SIG-M5 treated with dmso at 0.1 percent for 504 hours (cell line): ENCODE results near the gene EN2.

Experiments used
- DNase-seq: peaks from one replicate; lab custom pipeline; 2025; ENCODE audit not compliant: unreplicated experiment; lab: John Stamatoyannopoulos, UW

The EN2 gene

DNA sequence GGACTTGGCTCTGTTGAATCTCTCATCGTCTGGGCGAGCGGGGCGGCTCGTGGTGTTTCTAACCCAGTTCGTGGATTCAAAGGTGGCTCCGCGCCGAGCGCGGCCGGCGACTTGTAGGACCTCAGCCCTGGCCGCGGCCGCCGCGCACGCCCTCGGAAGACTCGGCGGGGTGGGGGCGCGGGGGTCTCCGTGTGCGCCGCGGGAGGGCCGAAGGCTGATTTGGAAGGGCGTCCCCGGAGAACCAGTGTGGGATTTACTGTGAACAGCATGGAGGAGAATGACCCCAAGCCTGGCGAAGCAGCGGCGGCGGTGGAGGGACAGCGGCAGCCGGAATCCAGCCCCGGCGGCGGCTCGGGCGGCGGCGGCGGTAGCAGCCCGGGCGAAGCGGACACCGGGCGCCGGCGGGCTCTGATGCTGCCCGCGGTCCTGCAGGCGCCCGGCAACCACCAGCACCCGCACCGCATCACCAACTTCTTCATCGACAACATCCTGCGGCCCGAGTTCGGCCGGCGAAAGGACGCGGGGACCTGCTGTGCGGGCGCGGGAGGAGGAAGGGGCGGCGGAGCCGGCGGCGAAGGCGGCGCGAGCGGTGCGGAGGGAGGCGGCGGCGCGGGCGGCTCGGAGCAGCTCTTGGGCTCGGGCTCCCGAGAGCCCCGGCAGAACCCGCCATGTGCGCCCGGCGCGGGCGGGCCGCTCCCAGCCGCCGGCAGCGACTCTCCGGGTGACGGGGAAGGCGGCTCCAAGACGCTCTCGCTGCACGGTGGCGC is at the start of gene EN2:
EN2 (plus strand) TSS at position 19 of the 767 bp plus-strand sequence; CDS start at position 268, 249 bp downstream.
- no peak for DNase-seq

DNA sequence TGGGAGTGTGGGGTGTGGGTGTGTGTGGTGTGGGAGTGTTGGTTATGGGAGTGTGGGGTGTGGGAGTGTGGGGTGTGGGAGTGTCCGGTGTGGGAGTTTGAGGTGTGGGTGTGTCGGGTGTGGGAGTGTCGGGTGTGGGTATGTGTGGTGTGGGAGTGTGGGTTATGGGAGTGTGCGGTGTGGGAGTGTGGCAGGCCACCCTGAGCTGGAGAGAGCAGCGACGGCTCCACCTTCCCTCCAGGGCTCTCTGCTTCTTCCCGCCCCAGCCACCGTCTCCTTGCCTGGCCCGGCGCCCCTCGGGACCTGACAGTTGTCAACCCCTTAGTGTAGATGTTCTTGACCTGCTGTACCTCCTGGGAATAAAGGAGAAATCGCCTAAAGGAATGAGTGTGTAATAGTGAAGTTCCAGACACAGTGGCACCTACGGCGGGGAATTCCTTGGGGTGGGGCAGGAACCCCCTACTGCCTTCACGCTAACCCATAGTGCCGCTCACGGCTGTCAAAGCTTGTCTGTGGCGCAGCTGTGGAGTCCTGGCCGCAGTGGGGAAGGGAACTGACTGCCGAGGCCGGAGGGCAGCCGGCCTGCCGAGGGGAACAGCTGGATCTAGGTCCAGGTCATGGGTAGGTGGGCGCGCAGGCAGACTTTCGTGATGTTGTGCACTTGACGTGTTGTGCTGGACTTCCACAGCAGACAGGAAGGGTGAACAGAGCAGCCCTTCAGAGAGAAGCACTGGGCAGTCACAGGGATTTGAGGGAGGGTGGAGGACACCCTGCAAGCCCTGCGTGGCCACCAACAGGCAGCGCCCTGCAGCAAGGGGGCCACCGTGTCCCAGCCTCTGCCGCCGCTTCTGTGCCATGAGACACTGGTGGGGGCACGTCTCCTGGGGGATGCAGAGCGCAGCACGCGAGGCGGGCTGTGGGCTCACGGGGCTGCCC is 49.0 kb upstream of the EN2 start:
- DNase-seq, result no peak

GRCh38 chr7:155409980-155410379 is 47.9 kb upstream of the EN2 start:
- DNase-seq, result no peak

DNA sequence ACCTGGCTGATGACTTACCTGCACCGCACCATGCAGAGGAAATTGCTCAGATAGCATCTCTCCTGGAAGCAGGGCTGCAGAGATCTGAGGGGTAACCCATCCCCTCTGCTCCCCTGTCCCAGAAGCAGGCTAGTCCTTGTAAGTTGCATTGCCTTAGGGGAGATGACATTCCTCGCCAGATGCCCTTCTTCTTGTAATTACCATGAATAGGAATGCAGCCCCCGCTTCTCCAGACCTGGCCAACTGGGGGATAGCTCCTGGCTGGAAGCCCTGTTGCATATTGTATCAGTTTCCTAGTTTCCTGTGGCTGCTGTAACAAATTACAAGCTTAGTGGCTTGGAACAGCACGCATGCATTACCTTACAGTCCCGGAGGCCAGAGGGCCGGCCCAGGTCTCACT is 47.5 kb upstream of the EN2 start:
- DNase-seq, result no peak

GRCh38 chr7:155411718-155412415 is 46.1 kb upstream of the EN2 start:
- DNase-seq, result no peak

DNA sequence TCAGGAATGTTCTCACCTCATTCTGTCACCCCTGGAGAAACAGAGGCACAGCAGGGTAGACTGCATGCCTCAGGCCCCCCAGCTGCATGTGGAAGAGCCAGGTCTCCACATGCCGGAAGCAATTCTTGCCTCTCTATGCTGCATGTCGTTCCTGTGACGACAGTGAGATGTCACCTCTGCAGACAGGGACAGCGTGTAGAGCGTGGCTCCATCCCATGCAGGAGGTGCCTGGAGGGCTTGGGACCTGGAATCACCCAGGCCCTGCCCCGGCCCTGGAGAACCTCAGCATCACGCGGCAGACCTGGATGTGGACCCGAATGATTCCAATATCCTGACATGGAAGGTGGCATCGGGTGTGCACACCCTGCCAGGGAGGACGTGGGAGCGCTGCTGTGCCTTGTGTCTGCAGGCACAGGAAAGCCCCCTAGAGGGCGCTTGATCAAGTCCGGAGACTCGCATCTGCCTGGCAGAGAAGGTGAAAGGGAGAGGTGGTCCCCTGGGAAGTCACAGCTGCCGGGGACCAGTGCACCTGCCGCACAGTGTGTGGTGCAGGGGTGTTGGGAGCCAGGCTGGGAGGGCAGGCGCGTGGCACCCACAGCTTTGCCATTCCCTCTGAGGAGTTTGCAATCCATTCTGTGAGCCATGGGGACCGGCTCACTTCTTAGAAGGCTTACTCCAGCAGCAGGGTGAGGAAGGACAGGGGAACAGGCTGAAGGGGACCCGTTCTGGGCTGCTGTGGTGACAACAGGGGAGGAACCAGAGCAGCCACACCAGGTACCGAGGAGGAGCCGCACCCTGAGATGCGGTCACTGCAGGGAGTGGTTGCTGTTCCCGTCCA is 45.3 kb upstream of the EN2 start:
- DNase-seq, result peak; percentile 29

- no peak for DNase-seq
These were observed 43.1 kb upstream of the EN2 start for GRCh38 chr7:155414547-155415492.

- DNase-seq, result no peak
These were observed 41.1 kb upstream of the EN2 start for GRCh38 chr7:155416646-155417380.

GRCh38 chr7:155418304-155418703 is 39.6 kb upstream of the EN2 start:
- no peak for DNase-seq

DNA sequence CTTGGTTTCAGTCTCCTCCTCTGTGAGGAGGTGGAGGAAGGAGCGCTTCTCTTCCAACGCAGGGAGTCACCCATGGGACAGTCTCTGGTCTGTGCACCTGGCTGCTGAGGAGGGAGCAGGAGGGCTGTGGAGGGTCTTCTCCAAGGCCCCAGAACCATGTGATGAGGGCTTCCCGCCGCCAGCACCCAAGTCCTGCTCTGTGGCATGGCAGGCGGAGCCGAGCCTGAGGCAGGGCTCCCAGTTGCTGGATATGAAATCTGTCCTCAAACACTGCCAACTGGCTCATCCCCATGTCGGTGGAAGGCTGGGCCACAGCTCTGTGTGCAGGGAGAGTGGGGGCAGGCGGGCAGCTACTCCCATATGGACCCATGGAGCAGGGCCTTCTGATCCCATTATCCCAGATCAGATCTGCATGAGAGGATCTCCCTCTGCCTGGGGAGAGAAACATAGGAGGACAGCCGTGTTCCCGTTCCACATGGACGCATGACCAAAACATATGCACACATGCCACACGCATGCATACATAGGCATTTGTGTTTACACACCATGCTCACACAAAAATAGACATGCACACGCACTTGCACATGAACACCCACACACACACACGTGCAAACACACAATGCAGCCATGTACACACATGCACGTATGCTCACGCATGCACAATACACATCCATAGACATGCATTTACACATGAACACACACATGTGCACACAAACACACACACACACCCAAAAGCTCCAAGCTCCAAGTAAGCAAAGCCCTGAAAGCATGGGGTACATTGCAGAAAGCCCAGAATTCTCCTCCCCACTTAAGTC is 38.8 kb upstream of the EN2 start:
- DNase-seq, result no peak

DNA sequence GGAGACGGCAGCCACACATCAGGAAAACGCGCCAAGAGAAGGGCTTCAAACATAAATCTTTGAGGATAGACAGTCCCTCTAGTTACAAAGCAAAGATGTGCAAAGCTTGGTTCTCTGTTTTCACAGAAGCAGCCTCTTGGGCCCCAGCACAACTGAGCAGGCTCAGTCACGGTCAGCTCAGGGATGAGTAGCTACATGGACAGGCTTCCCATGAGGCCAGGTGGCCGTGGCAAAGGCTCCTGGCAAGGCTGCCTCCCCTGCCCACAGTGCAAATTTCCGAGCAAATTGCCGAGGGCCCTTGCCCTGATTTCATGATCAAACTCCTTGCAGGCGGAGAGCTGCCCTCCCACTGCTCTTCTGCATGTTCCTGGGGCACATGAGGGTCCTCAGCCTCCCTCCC is 37.8 kb upstream of the EN2 start:
- DNase-seq, result no peak

DNA sequence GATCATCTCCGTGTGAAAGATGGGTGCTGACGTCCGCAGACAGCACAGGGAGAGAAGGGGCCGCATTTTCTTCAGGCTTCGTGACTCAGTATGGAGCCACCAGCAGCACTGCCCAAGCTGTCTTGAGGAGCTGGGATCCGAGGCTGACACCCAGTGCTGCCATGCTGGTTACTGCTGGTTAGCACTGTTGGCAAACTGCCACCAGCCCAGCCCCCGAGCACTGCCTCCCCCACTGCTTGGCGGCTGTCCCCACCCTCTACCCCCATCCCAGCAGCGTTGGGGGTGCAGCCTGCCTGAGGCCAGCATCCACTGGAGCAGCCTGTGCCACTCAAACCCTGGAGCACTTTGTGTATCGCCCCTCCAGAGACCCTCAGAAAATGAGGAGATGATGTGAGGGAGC is 35.8 kb upstream of the EN2 start:
- no peak for DNase-seq

DNA sequence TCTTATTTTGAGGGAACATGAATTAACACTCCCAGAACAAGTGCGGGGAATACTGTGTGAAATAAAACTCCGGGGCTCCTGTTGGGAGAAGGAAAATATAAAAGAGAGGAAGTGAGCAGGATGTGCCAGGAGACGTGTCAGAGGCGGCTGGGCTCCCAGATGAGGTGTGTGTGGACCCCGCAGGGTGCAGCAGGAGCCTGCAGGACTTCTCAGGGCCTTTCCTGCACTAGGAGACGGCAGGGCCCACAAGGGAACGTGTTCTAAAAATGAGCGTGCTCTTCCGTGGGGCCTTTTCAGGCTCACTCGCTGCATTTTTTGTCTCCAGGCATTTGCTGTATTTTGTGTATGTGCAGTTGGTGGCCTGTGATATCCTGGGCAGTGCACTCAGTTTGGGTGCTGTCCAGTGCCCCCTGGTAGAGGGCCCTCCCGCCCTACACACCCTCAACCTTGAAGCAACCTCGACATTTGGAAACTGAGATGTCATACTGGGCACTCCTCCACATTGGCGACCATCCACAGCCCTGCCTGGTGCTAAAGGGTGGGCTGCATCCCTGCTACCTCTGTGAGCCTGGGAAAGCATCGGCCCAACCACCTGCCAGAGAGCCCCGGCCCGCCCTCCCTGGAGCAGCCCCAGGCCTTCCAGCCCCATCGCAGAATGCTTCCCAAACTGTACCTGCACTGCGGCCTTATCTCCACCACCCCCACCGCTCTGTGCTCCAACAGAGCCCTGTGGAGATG is 35.2 kb upstream of the EN2 start:
- no peak for DNase-seq

DNA sequence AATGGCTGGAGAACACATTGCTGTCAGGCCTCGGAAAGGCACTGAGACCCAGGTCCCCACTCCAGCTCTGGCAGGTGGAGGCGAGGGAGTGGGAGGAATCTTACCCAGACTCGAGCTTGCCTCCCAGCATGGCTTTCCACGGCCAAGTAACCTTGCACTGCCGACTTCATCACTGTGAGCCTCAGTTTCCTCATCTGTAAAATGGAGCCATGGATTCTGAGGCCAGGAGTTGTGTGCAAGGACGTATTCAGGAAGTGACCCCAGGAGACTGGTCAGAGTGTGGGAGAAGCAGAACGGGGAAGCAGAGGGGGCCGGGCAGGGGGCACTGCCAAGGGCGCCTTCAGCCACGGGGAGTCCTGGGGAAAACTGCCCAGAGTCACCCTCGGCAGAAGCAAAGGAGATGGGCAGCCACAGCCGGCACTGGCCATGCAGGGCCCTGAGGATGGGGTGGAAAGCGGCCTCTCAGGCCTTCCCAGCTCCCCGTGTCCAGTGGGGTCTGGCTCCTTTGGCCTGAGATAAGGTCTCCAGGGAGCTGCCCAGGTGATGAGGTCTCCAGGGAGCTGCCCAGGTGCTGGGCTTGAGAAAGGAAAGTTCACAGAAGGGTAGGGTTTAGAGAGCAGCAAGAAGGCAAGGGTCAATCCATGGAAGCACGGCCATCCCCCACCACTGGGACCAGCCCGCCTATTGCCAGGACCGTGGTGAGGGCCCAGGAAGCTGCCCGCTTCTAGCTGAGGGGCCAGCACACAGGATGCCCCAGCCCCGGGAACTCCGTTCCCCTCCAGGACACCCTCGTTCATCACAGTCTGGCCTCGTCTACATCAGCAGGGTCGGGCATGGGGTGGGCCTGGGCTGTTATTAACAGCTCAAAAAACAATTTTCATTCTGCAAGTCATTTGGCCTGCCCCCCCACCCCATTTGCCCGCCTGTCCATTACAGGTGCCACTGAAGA is 34.3 kb upstream of the EN2 start:
- DNase-seq, result no peak

DNA sequence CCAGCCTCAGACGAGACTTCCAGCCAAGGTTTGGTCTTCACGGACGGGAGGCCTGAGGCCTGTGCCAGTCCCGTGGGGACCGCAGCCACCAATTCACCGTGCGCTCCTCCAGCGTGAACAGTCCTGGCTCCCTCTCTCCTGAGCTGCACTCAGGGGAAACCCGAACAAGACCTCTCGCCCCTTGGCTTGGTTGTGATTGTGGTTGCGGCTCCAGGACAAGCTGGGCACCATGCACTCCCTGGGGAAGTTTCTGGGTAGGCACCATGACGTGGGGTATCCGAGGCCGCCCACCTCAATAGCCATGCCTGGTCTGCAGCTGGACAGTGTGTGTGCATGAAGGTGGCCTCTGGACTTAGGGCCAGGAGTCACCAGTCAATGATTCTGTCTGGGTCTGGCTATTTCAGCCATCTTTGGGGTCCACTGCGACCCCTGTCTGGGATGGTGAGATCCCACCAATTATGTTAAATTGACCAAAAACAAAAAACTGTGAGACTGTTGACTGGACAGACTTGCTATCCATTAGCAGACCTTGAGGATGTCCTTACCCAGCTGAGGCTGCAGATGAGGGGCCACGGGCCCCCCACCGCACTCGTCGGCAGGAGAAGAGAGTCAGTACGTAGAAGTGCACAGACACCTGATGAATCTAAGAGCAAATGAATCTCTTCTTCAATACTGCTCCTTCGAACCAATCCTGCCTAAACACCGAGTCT is 33.5 kb upstream of the EN2 start:
- DNase-seq, result no peak

DNA sequence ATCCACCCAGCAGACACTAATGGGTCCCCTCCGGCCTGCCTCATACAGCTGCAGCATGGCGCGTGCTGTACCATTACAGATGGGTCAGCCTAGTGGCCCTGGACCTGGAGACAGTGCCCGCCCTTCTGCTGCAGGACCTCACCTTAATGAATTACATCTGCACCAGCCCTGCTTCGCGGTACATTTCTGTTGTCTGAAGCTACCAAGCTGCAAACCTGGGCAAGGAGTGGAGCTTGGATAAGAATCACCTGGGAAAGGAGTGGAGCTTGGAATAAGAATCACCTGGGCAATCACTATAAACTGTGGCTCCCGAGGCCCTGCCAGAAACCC is 33.0 kb upstream of the EN2 start:
- DNase-seq, result no peak
